ENCODE results near the gene FMOD. TPM values are rescaled to one million over a fixed set of nuclear protein-coding genes. Genes with fewer than 3 reads are reported as not detected.

The FMOD gene
- not detected in 2 replicates for total RNA-seq (2014; rRNA removed; shearing (Covaris generic))

- Histone ChIP-seq H3K36me3 (replicated peaks; ENCODE audit: control insufficient read depth, insufficient read depth, low read length) (no peaks in the 10 kb centered on the region), H3K27me3 (ENCODE audit: control insufficient read depth, insufficient read depth, low read length) (peaks cover 3% of the 10 kb centered on the region; the same call in 1 of the 2 replicates), H3K4me3 (ENCODE audit: insufficient read depth, low read depth, low read length) (no peak within 1 kb of the TSS)
- peak; percentile 81 for DNase-seq
Measured at GRCh38 chr1:203351037-203351625, at the start of gene FMOD. Gene FMOD, minus strand, starts transcription at chr1:203351122. Its CDS starts 2,852 bp downstream, at chr1:203348270.

- Histone ChIP-seq H3K27me3 (ENCODE audit: control insufficient read depth, insufficient read depth, low read length) (no peaks in the 10 kb centered on the region; the same call in 1 of the 2 replicates), H3K36me3 (replicated peaks; ENCODE audit: control insufficient read depth, insufficient read depth, low read length) (no peaks in the 10 kb centered on the region), H3K4me3 (ENCODE audit: insufficient read depth, low read depth, low read length) (no peak overlapping the region)
- no peak for DNase-seq
Measured at GRCh38 chr1:203396595-203397194, 45.8 kb upstream of the FMOD start.

GRCh38 chr1:203395751-203396150 lies 44.8 kb upstream of the FMOD start:
- Histone ChIP-seq H3K36me3 (replicated peaks; ENCODE audit: control insufficient read depth, insufficient read depth, low read length) (no peaks in the 10 kb centered on the region), H3K27me3 (ENCODE audit: control insufficient read depth, insufficient read depth, low read length) (no peaks in the 10 kb centered on the region; the same call in 1 of the 2 replicates), H3K4me3 (ENCODE audit: insufficient read depth, low read depth, low read length) (no peak overlapping the region)
- no peak for DNase-seq

GRCh38 chr1:203390298-203390697 lies 39.4 kb upstream of the FMOD start:
- Histone ChIP-seq H3K27me3 (ENCODE audit: control insufficient read depth, insufficient read depth, low read length) (no peaks in the 10 kb centered on the region), H3K4me3 (ENCODE audit: insufficient read depth, low read depth, low read length) (no peak overlapping the region), H3K36me3 (replicated peaks; ENCODE audit: control insufficient read depth, insufficient read depth, low read length) (no peaks in the 10 kb centered on the region)
- DNase-seq = no peak

- H3K27me3 ChIP-seq (ENCODE audit: control insufficient read depth, insufficient read depth, low read length) = no peaks in the 10 kb centered on the region
- no peaks in the 10 kb centered on the region for H3K36me3 ChIP-seq (replicated peaks; ENCODE audit: control insufficient read depth, insufficient read depth, low read length)
- DNase-seq = no peak
- no peak overlapping the region for H3K4me3 ChIP-seq (ENCODE audit: insufficient read depth, low read depth, low read length)
Measured at GRCh38 chr1:203388683-203389082, 37.8 kb upstream of the FMOD start.

GRCh38 chr1:203382026-203382425 lies 31.1 kb upstream of the FMOD start:
- DNase-seq = no peak
- H3K36me3 ChIP-seq (replicated peaks; ENCODE audit: control insufficient read depth, insufficient read depth, low read length) = no peaks in the 10 kb centered on the region
- no peak overlapping the region for H3K4me3 ChIP-seq (ENCODE audit: insufficient read depth, low read depth, low read length)
- H3K27me3 ChIP-seq (ENCODE audit: control insufficient read depth, insufficient read depth, low read length) = no peaks in the 10 kb centered on the region

- H3K36me3 ChIP-seq (replicated peaks; ENCODE audit: control insufficient read depth, insufficient read depth, low read length) = no peaks in the 10 kb centered on the region
- no peak overlapping the region for H3K4me3 ChIP-seq (ENCODE audit: insufficient read depth, low read depth, low read length)
- no peaks in the 10 kb centered on the region for H3K27me3 ChIP-seq (ENCODE audit: control insufficient read depth, insufficient read depth, low read length)
- DNase-seq = no peak
Measured at GRCh38 chr1:203381151-203381751, 30.3 kb upstream of the FMOD start.

- Histone ChIP-seq H3K36me3 (replicated peaks; ENCODE audit: control insufficient read depth, insufficient read depth, low read length) (no peaks in the 10 kb centered on the region), H3K27me3 (ENCODE audit: control insufficient read depth, insufficient read depth, low read length) (no peaks in the 10 kb centered on the region), H3K4me3 (ENCODE audit: insufficient read depth, low read depth, low read length) (no peak overlapping the region)
- DNase-seq = no peak
Measured at GRCh38 chr1:203380420-203381150, 29.7 kb upstream of the FMOD start.

- no peak overlapping the region for H3K4me3 ChIP-seq (ENCODE audit: insufficient read depth, low read depth, low read length)
- no peaks in the 10 kb centered on the region for H3K36me3 ChIP-seq (replicated peaks; ENCODE audit: control insufficient read depth, insufficient read depth, low read length)
- H3K27me3 ChIP-seq (ENCODE audit: control insufficient read depth, insufficient read depth, low read length) = no peaks in the 10 kb centered on the region
- DNase-seq = no peak
Measured at GRCh38 chr1:203379825-203380224, 28.9 kb upstream of the FMOD start.

- Histone ChIP-seq H3K27me3 (ENCODE audit: control insufficient read depth, insufficient read depth, low read length) (no peaks in the 10 kb centered on the region), H3K4me3 (ENCODE audit: insufficient read depth, low read depth, low read length) (no peak overlapping the region), H3K36me3 (replicated peaks; ENCODE audit: control insufficient read depth, insufficient read depth, low read length) (no peaks in the 10 kb centered on the region)
- no peak for DNase-seq
Measured at GRCh38 chr1:203378556-203379245, 27.8 kb upstream of the FMOD start.

- Histone ChIP-seq H3K36me3 (replicated peaks; ENCODE audit: control insufficient read depth, insufficient read depth, low read length) (no peaks in the 10 kb centered on the region), H3K27me3 (ENCODE audit: control insufficient read depth, insufficient read depth, low read length) (no peaks in the 10 kb centered on the region; the same call in 1 of the 2 replicates), H3K4me3 (ENCODE audit: insufficient read depth, low read depth, low read length) (no peak overlapping the region)
- DNase-seq = no peak
Measured at GRCh38 chr1:203373991-203374390, 23.1 kb upstream of the FMOD start.

- H3K36me3 ChIP-seq (replicated peaks; ENCODE audit: control insufficient read depth, insufficient read depth, low read length) = no peaks in the 10 kb centered on the region
- H3K4me3 ChIP-seq (ENCODE audit: insufficient read depth, low read depth, low read length) = no peak overlapping the region
- H3K27me3 ChIP-seq (ENCODE audit: control insufficient read depth, insufficient read depth, low read length) = no peaks in the 10 kb centered on the region; the same call in 1 of the 2 replicates
- DNase-seq = no peak
Measured at GRCh38 chr1:203373002-203373401, 22.1 kb upstream of the FMOD start.

- H3K36me3 ChIP-seq (replicated peaks; ENCODE audit: control insufficient read depth, insufficient read depth, low read length) = no peaks in the 10 kb centered on the region
- no peaks in the 10 kb centered on the region; the same call in 1 of the 2 replicates for H3K27me3 ChIP-seq (ENCODE audit: control insufficient read depth, insufficient read depth, low read length)
- H3K4me3 ChIP-seq (ENCODE audit: insufficient read depth, low read depth, low read length) = no peak overlapping the region
- DNase-seq = no peak
Measured at GRCh38 chr1:203371288-203371687, 20.4 kb upstream of the FMOD start.

- DNase-seq = no peak
- Histone ChIP-seq H3K4me3 (ENCODE audit: insufficient read depth, low read depth, low read length) (no peak overlapping the region), H3K27me3 (ENCODE audit: control insufficient read depth, insufficient read depth, low read length) (no peaks in the 10 kb centered on the region; the same call in 1 of the 2 replicates), H3K36me3 (replicated peaks; ENCODE audit: control insufficient read depth, insufficient read depth, low read length) (no peaks in the 10 kb centered on the region)
Measured at GRCh38 chr1:203369666-203370065, 18.7 kb upstream of the FMOD start.
